GM21367 (cell line): ENCODE results near the gene ISOC2.

Experiments used
- ATAC-seq: cut with Tn5 transposase; IDR thresholded peaks from one replicate; pipeline ENCODE4 v1.9.1; 2021; ENCODE audit not compliant: unreplicated experiment

Gene ISOC2

GRCh38 chr19:55490478-55491432 lies 29.3 kb upstream of the ISOC2 start:
- no peak for ATAC-seq

GRCh38 chr19:55489711-55490477 lies 28.5 kb upstream of the ISOC2 start:
- no peak for ATAC-seq

GRCh38 chr19:55488986-55489710 lies 27.7 kb upstream of the ISOC2 start:
- no peak for ATAC-seq

- no peak for ATAC-seq
These were observed 26.7 kb upstream of the ISOC2 start, which contains the start of gene SSC5D for GRCh38 chr19:55487924-55488687. Gene SSC5D (plus strand): TSS chr19:55488436. CDS start chr19:55488590, 154 bp downstream.

- no peak for ATAC-seq
These were observed 25.8 kb upstream of the ISOC2 start for GRCh38 chr19:55486971-55487923.

- ATAC-seq = no peak
These were observed 24.9 kb upstream of the ISOC2 start for GRCh38 chr19:55486043-55486970.

- no peak for ATAC-seq
These were observed 24.1 kb upstream of the ISOC2 start for GRCh38 chr19:55485439-55486011.

- ATAC-seq = no peak
These were observed 23.4 kb upstream of the ISOC2 start, which contains the start of gene NAT14 for GRCh38 chr19:55484593-55485438. Gene NAT14 (plus strand): TSS chr19:55485188. CDS start chr19:55485709, 521 bp downstream.

- no peak for ATAC-seq
These were observed 22.5 kb upstream of the ISOC2 start for GRCh38 chr19:55483706-55484592.

- no peak for ATAC-seq
These were observed 21.7 kb upstream of the ISOC2 start for GRCh38 chr19:55482967-55483705.

GRCh38 chr19:55482156-55482961 lies 20.9 kb upstream of the ISOC2 start:
- ATAC-seq = no peak

- no peak for ATAC-seq
These were observed 20.3 kb upstream of the ISOC2 start for GRCh38 chr19:55481794-55482155.

- ATAC-seq = no peak
These were observed 19.8 kb upstream of the ISOC2 start for GRCh38 chr19:55481148-55481793.
